LNCaP clone FGC (cell line): Measurements from ENCODE around the gene SV2B.

Experiments used
- DNase-seq: peaks from one replicate; pipeline ENCODE4 v3.0.0-alpha.2; 2011; ENCODE audit warnings: low read depth
- H3K4me3 ChIP-seq: 2 replicates; pipeline ENCODE4 v1.5.1; 2011; ENCODE audit warnings: mild to moderate bottlenecking, low read depth, low read length, control low read depth
- TF ChIP-seq, protein P1 (sequence below): IDR thresholded peaks from 2 replicates; pipeline ENCODE4 v1.5.1; 2012; ENCODE audit warnings: mild to moderate bottlenecking; ENCODE audit not compliant: control insufficient read depth, insufficient read depth; ENCODE audit errors: extremely low read depth

Gene SV2B

DNA sequence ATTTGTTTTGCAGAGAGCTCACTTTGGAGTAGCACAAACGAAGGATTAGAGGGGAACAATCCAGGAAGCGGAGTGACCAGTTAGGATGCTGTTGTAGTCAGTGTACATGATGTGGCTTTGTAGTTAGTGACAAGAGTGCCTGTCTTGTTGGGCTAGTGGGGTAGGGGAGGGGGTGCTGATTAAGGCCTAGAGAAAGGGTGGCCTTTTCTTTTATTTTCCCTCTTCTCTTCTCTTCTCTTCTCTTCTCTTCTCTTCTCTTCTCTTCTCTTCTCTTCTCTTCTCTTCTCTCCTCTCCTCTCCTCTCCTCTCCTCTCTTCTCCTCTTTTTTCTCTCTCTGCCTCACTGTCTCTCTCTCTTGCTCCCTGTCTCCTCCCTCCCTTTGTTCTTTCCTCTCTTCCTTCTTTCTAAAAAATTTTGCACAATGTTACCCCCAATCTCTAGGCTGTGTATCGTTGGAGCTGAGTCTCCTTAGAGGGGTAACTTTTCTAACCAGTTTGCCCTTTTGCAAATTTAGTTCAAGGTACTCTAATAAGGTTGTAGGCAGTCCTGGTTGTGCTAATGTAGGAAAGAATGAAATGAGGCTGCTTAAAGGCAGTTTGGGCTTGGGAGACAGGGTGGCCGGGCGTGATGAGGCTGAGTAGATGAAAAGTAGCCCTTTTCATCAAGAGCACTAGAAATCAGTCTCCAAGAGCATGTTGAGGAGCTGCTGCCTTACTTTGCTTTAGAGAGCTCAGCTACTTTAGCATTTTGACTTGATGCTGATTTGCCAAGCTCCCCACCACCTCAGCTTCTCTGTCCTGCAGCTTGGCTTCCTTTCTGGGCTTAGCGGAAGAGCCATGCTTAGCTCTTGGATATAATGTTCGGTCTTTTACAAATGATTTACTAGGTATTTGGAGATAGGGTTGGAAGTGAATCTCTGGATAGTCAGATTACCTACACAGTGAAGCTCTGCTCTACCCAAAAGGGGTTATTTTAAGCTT, 58.6 kb downstream of the SV2B start:
- DNase-seq: no peak
- TF ChIP-seq, protein P1, sequence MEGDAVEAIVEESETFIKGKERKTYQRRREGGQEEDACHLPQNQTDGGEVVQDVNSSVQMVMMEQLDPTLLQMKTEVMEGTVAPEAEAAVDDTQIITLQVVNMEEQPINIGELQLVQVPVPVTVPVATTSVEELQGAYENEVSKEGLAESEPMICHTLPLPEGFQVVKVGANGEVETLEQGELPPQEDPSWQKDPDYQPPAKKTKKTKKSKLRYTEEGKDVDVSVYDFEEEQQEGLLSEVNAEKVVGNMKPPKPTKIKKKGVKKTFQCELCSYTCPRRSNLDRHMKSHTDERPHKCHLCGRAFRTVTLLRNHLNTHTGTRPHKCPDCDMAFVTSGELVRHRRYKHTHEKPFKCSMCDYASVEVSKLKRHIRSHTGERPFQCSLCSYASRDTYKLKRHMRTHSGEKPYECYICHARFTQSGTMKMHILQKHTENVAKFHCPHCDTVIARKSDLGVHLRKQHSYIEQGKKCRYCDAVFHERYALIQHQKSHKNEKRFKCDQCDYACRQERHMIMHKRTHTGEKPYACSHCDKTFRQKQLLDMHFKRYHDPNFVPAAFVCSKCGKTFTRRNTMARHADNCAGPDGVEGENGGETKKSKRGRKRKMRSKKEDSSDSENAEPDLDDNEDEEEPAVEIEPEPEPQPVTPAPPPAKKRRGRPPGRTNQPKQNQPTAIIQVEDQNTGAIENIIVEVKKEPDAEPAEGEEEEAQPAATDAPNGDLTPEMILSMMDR: no peak
- H3K4me3 ChIP-seq: no peak overlapping the region

DNA sequence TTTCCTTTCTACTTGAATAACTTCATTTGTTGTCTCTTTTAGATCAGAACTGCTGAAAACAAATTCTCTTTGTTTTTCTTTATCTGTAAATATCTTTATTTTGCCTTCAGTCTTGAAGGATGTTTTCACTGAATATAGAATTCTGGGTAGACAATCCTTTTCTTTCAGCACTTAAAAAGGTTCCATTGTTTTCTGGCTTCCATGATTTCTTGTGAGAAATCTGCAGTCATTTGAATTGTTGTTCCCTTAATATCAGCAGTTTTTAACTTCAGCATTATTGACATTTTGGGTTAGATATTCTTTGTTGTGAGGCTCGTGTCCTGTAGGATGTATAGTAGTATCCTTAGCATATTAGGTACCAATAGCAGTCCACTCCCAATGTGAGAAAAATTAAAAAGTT, 65.8 kb downstream of the SV2B start:
- DNase-seq: no peak
- H3K4me3 ChIP-seq: no peak overlapping the region
- TF ChIP-seq, protein P1: no peak

DNA sequence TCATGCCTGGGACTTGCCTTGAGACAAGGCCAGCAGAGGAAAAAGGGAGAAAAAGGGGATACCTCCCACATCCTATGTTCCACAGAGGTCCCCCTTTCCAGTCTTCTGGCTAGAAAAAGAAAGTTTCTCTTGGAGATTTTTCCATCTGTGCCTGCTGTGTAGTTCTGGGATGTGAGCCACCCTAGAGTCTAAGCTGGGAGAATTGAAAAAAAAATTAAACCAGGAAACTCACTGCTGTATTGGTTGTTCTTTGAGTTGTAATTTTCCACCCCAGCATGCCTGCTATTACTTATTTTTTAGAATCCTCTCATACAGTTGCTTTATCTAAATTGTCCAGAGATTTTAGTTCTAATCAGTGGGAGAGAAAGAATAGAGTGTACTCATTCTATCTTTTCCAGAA, 68.4 kb downstream of the SV2B start:
- DNase-seq: no peak
- H3K4me3 ChIP-seq: no peak overlapping the region
- TF ChIP-seq, protein P1: no peak

GRCh38 chr15:91171334-91171733, 71.3 kb downstream of the SV2B start:
- H3K4me3 ChIP-seq: no peak overlapping the region
- TF ChIP-seq, protein P1: no peak
- no peak for DNase-seq

- no peak for DNase-seq
- TF ChIP-seq, protein P1: no peak
- no peak overlapping the region for H3K4me3 ChIP-seq
Measured at GRCh38 chr15:91182101-91182500, 82.0 kb downstream of the SV2B start.

GRCh38 chr15:91183596-91183995, 83.5 kb downstream of the SV2B start:
- no peak overlapping the region for H3K4me3 ChIP-seq
- DNase-seq: no peak
- TF ChIP-seq, protein P1: no peak

DNA sequence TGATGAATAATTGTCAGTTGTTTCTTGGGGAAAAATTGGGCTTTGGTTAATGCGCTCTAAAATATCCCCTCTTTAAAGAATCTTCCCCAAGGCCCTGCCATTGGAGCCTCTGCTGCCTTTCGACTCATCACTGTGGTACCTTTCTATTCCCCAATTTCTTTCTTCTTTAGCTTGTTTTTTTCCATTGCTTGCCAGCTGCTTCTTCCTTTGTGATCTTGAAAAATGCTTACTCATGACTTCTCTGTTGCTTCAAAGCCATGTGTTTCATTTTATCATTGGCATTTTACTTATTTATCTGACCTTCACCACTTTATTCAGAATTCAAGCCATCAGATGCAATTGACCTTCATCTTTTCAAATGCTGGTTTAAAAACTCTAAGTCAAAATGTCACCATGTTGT, 84.4 kb downstream of the SV2B start:
- DNase-seq: no peak
- H3K4me3 ChIP-seq: no peak overlapping the region
- TF ChIP-seq, protein P1: no peak
